WTC11 (cell line): ENCODE results near the gene PTPRF. TPM values are rescaled to one million over a fixed set of nuclear protein-coding genes. Genes with fewer than 3 reads are reported as not detected.

Source experiments
- ATAC-seq: fragments of 200-7000 bp; cut with Tn5 transposase; 2 replicates; pipeline ENCODE4 v1.10.0; 2021; ENCODE audit warnings: mild to moderate bottlenecking, moderate library complexity
- CTCF ChIA-PET: fragments of 300-600 bp; sonication (Branson Sonifier 250); formaldehyde crosslinking; loops from one replicate; lab custom pipeline; 2021; ENCODE audit warnings: antibody characterized with exemption; lab: Charles Lee
- POLR2A ChIA-PET: fragments of 350-600 bp; sonication (Branson Sonifier 250); formaldehyde crosslinking; loops from one replicate; lab custom pipeline; 2021; ENCODE audit warnings: antibody characterized with exemption; lab: Charles Lee
- DNase-seq: peaks from one replicate; pipeline ENCODE4 v3.0.0; 2021; ENCODE audit warnings: low spot score
- H3K27ac Mint-ChIP-seq: 2 replicates; pipeline ENCODE4 v1.8.0; 2021; ENCODE audit warnings: mixed read lengths
- H3K27me3 Mint-ChIP-seq: 2 replicates; pipeline ENCODE4 v1.8.0; 2021; ENCODE audit warnings: low read depth, mild to moderate bottlenecking, moderate library complexity, mixed read lengths
- H3K36me3 Mint-ChIP-seq: 2 replicates; pipeline ENCODE4 v1.8.0; 2021; ENCODE audit warnings: mixed read lengths
- H3K4me1 Mint-ChIP-seq: 2 replicates; pipeline ENCODE4 v1.8.0; 2022; ENCODE audit warnings: mixed read lengths
- H3K4me3 Mint-ChIP-seq: 2 replicates; pipeline ENCODE4 v1.8.0; 2021; ENCODE audit warnings: mild to moderate bottlenecking, moderate library complexity, mixed read lengths
- H3K9me3 Mint-ChIP-seq: 2 replicates; pipeline ENCODE4 v1.8.0; 2021; ENCODE audit warnings: mixed read lengths
- ATF1 ChIP-seq: sonication (generic); formaldehyde crosslinking; IDR thresholded peaks from 2 replicates; pipeline ENCODE4 v1.8.1; 2023; ENCODE audit warnings: mild to moderate bottlenecking, moderate library complexity, missing genetic modification reagents
- CREB1 ChIP-seq: sonication (generic); formaldehyde crosslinking; IDR thresholded peaks from 2 replicates; pipeline ENCODE4 v1.8.0; 2023; ENCODE audit warnings: mild to moderate bottlenecking, missing genetic modification reagents
- EMX1 ChIP-seq: fragments of 250-450 bp; sonication (Bioruptor Pico); IDR thresholded peaks from 2 replicates; pipeline ENCODE4 v1.8.0; 2021; ENCODE audit warnings: mild to moderate bottlenecking
- ESRRA ChIP-seq: sonication (generic); formaldehyde crosslinking; IDR thresholded peaks from 2 replicates; pipeline ENCODE4 v1.8.1; 2022; ENCODE audit warnings: mild to moderate bottlenecking, missing genetic modification reagents, borderline replicate concordance
- ETV6 ChIP-seq: sonication (generic); formaldehyde crosslinking; IDR thresholded peaks from 2 replicates; pipeline ENCODE4 v1.8.1; 2022; ENCODE audit warnings: mild to moderate bottlenecking, missing genetic modification reagents
- NFATC4 ChIP-seq: fragments of 250-450 bp; sonication (Bioruptor Pico); IDR thresholded peaks from 2 replicates; pipeline ENCODE4 v1.9.0; 2021; ENCODE audit warnings: mild to moderate bottlenecking
- NR1H2 ChIP-seq: sonication (generic); formaldehyde crosslinking; IDR thresholded peaks from 2 replicates; pipeline ENCODE4 v1.9.0; 2021; ENCODE audit warnings: mild to moderate bottlenecking, moderate library complexity, missing genetic modification reagents
- ZNF219 ChIP-seq: sonication (generic); formaldehyde crosslinking; IDR thresholded peaks from 2 replicates; pipeline ENCODE4 v1.8.0; 2023; ENCODE audit warnings: missing genetic modification reagents, mild to moderate bottlenecking, borderline replicate concordance
- ZNF317 ChIP-seq: sonication (generic); formaldehyde crosslinking; IDR thresholded peaks from 2 replicates; pipeline ENCODE4 v1.8.1; 2023; ENCODE audit warnings: low read depth, mild to moderate bottlenecking, moderate library complexity, missing genetic modification reagents, borderline replicate concordance
- ZNF423 ChIP-seq: fragments of 250-450 bp; sonication (Bioruptor Pico); IDR thresholded peaks from 2 replicates; pipeline ENCODE4 v2.1.2; 2022; ENCODE audit warnings: mild to moderate bottlenecking, moderate library complexity
- ZNF671 ChIP-seq: fragments of 250-450 bp; sonication (Bioruptor Pico); IDR thresholded peaks from 2 replicates; pipeline ENCODE4 v1.8.0; 2021; ENCODE audit warnings: mild to moderate bottlenecking
- total RNA-seq: library from RNA; stranded (reverse); gene quantifications from 3 replicates; pipeline ENCODE4 v1.2.3, GENCODE V29; 2021
- TF ChIP-seq, protein P1 (sequence below): fragments of 200-600 bp; IDR thresholded peaks from 2 replicates; pipeline ENCODE4 v1.8.0; 2022; ENCODE audit warnings: antibody characterized with exemption
- TF ChIP-seq, protein P2 (sequence below): fragments of 250-450 bp; sonication (Bioruptor Pico); IDR thresholded peaks from 2 replicates; pipeline ENCODE4 v1.9.0; 2021; ENCODE audit warnings: mild to moderate bottlenecking
- TF ChIP-seq, protein P3 (sequence below): sonication (generic); formaldehyde crosslinking; IDR thresholded peaks from 2 replicates; pipeline ENCODE4 v1.8.1; 2022; ENCODE audit warnings: low read depth, mild to moderate bottlenecking, moderate library complexity, missing genetic modification reagents, borderline replicate concordance
- TF ChIP-seq, protein P4 (sequence below): sonication (generic); formaldehyde crosslinking; IDR thresholded peaks from 2 replicates; pipeline ENCODE4 v1.8.1; 2022; ENCODE audit warnings: missing genetic modification reagents, borderline replicate concordance
- TF ChIP-seq, protein P5 (sequence below): fragments of 250-450 bp; sonication (Bioruptor Pico); conservative IDR thresholded peaks from 2 replicates; pipeline ENCODE4 v1.9.0; 2021; ENCODE audit warnings: mild to moderate bottlenecking
- TF ChIP-seq, protein P6 (sequence below): sonication (generic); formaldehyde crosslinking; IDR thresholded peaks from 2 replicates; pipeline ENCODE4 v1.8.1; 2023; ENCODE audit warnings: mild to moderate bottlenecking, missing genetic modification reagents
- TF ChIP-seq, protein P7 (sequence below): fragments of 250-450 bp; sonication (Bioruptor Pico); IDR thresholded peaks from 2 replicates; pipeline ENCODE4 v1.9.0; 2021; ENCODE audit warnings: moderate library complexity, mild to moderate bottlenecking, inconsistent platforms, borderline replicate concordance
- TF ChIP-seq, protein P8 (sequence below): sonication (generic); formaldehyde crosslinking; IDR thresholded peaks from 2 replicates; pipeline ENCODE4 v1.8.0; 2022; ENCODE audit warnings: mild to moderate bottlenecking, missing genetic modification reagents

Gene PTPRF
- total RNA-seq, 1 experiment from 2014 or later = 248 TPM

DNA sequence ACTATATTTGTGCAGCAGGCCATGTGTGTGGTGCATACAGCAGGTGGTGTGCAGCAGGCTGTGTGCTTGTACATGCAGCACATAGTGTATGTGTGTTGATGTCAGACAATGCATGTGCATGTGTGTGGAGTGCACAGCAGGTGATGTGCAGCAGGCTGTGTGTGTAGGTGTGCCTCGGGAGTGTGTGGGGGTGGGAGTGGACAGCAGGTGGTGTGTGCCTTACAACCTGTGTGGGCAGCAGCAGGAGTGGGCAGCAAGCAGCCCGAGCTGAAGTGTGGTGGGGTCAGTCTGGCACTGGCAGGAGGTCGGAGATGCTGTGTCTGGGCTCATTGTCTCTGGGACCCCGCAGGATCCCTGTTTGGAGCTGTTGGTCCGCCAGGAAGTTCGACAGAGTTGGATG lies 29.6 kb downstream of the PTPRF start:
- ATAC-seq (no peak), DNase-seq (no peak)
- Mint-ChIP-seq H3K4me3 (no peak overlapping the region), H3K4me1 (peaks cover 28% of the 10 kb centered on the region), H3K9me3 (no peaks in the 10 kb centered on the region), H3K36me3 (peaks cover 16% of the 10 kb centered on the region), H3K27me3 (no peaks in the 10 kb centered on the region), H3K27ac (no peak overlapping the region)
- CTCF ChIA-PET = no interaction called here
- TF ChIP-seq NFATC4 (CRISPR knock-in tag) (no peak), NR1H2 (no peak), CREB1 (no peak), ZNF317 (CRISPR knock-in tag) (no peak), ATF1 (no peak), ESRRA (CRISPR knock-in tag) (no peak)
- TF ChIP-seq, protein P1, sequence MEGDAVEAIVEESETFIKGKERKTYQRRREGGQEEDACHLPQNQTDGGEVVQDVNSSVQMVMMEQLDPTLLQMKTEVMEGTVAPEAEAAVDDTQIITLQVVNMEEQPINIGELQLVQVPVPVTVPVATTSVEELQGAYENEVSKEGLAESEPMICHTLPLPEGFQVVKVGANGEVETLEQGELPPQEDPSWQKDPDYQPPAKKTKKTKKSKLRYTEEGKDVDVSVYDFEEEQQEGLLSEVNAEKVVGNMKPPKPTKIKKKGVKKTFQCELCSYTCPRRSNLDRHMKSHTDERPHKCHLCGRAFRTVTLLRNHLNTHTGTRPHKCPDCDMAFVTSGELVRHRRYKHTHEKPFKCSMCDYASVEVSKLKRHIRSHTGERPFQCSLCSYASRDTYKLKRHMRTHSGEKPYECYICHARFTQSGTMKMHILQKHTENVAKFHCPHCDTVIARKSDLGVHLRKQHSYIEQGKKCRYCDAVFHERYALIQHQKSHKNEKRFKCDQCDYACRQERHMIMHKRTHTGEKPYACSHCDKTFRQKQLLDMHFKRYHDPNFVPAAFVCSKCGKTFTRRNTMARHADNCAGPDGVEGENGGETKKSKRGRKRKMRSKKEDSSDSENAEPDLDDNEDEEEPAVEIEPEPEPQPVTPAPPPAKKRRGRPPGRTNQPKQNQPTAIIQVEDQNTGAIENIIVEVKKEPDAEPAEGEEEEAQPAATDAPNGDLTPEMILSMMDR = no peak
- TF ChIP-seq, protein P2, sequence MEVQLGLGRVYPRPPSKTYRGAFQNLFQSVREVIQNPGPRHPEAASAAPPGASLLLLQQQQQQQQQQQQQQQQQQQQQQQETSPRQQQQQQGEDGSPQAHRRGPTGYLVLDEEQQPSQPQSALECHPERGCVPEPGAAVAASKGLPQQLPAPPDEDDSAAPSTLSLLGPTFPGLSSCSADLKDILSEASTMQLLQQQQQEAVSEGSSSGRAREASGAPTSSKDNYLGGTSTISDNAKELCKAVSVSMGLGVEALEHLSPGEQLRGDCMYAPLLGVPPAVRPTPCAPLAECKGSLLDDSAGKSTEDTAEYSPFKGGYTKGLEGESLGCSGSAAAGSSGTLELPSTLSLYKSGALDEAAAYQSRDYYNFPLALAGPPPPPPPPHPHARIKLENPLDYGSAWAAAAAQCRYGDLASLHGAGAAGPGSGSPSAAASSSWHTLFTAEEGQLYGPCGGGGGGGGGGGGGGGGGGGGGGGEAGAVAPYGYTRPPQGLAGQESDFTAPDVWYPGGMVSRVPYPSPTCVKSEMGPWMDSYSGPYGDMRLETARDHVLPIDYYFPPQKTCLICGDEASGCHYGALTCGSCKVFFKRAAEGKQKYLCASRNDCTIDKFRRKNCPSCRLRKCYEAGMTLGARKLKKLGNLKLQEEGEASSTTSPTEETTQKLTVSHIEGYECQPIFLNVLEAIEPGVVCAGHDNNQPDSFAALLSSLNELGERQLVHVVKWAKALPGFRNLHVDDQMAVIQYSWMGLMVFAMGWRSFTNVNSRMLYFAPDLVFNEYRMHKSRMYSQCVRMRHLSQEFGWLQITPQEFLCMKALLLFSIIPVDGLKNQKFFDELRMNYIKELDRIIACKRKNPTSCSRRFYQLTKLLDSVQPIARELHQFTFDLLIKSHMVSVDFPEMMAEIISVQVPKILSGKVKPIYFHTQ = no peak
- TF ChIP-seq, protein P3, sequence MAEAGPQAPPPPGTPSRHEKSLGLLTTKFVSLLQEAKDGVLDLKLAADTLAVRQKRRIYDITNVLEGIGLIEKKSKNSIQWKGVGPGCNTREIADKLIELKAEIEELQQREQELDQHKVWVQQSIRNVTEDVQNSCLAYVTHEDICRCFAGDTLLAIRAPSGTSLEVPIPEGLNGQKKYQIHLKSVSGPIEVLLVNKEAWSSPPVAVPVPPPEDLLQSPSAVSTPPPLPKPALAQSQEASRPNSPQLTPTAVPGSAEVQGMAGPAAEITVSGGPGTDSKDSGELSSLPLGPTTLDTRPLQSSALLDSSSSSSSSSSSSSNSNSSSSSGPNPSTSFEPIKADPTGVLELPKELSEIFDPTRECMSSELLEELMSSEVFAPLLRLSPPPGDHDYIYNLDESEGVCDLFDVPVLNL (CRISPR knock-in tag) = no peak
- TF ChIP-seq, protein P4, sequence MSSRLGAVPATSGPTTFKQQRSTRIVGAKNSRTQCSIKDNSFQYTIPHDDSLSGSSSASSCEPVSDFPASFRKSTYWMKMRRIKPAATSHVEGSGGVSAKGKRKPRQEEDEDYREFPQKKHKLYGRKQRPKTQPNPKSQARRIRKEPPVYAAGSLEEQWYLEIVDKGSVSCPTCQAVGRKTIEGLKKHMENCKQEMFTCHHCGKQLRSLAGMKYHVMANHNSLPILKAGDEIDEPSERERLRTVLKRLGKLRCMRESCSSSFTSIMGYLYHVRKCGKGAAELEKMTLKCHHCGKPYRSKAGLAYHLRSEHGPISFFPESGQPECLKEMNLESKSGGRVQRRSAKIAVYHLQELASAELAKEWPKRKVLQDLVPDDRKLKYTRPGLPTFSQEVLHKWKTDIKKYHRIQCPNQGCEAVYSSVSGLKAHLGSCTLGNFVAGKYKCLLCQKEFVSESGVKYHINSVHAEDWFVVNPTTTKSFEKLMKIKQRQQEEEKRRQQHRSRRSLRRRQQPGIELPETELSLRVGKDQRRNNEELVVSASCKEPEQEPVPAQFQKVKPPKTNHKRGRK (CRISPR knock-in tag) = no peak
- POLR2A ChIA-PET = interaction anchor here (1.0 kb wide), 1 partner anchor 30 kb away, joined by 3 read pairs; the partner anchor contains the start of gene PTPRF

DNA sequence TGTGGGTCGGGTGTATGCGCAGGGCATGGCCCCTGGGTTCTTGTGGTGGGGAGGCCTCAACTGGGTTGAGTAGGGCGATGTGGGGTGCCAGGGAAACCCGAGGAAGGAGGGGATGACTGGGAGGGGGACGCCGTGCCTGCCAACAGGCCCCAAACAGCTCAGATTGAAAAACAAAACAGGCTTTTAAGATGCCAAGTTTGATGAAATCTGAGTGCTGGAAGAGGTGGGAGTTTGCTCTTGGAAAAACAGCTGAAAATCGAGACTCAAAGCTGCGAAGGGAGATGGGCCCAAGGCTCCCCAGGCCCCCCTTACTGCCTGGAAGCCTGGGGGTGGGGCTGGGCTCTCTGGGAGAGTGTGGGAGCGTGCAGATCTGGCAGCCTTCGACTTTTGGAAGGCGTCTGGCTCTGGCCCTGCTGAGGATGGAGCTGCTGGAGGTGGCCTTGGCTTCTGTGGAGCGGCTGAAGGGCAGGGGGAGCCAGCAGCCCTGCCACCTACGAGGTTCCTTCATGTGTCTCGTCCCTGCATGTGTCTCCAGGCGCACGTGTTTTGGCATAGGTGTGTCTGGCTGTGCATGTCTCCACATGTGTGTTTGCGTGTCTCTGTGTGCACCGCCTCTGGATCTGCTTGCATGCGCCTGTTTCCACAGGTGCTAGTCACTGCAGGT lies 33.3 kb downstream of the PTPRF start:
- peaks cover 31% of the 10 kb centered on the region for H3K4me1 Mint-ChIP-seq
- no peaks in the 10 kb centered on the region for H3K9me3 Mint-ChIP-seq
- ChIA-PET CTCF (interaction anchor here (0.8 to 1.7 kb wide), 5 partner anchors 10 to 34 kb away, joined by 3 to 6 read pairs (median 3); no protein-coding TSS in a partner anchor), POLR2A (no interaction called here)
- no peak for ATAC-seq
- H3K4me3 Mint-ChIP-seq = peak overlapping the region; percentile 4; the same call in 1 of the 2 replicates
- no peaks in the 10 kb centered on the region for H3K27me3 Mint-ChIP-seq
- no peak for DNase-seq
- H3K27ac Mint-ChIP-seq = peak overlapping the region; percentile 84
- peaks cover 5% of the 10 kb centered on the region; the same call in 1 of the 2 replicates for H3K36me3 Mint-ChIP-seq
- TF ChIP-seq, protein P5, sequence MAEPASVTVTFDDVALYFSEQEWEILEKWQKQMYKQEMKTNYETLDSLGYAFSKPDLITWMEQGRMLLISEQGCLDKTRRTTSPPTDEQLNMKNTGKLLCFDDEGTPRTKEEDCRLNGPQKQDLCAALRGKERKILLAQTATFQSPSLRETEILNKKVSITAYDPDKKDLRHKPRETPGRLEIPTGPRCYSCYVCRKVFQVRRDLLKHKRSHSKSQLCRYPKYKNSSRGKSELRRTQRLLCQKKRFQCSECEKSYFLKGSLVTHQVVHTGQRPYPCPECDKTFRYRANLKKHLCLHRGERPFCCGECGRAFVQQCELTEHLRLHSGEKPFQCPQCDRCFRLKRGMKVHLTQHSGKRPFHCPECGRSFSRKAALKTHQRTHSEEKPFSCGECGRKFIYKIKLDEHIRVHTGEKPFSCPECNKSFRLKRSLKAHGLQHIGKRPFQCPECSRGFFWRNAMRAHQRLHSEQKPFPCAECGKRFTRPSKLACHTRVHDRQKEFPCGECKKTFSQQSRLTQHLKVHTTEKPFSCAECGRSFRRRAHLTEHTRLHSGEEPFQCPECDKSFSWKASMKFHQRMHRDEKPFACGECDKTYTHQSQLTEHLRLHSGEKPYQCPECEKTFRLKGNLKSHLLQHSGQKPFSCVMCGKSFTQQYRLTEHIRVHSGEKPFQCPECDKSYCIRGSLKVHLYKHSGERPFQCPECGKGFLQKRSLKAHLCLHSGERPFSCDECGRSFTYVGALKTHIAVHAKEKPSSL = no peak
- TF ChIP-seq, protein P6, sequence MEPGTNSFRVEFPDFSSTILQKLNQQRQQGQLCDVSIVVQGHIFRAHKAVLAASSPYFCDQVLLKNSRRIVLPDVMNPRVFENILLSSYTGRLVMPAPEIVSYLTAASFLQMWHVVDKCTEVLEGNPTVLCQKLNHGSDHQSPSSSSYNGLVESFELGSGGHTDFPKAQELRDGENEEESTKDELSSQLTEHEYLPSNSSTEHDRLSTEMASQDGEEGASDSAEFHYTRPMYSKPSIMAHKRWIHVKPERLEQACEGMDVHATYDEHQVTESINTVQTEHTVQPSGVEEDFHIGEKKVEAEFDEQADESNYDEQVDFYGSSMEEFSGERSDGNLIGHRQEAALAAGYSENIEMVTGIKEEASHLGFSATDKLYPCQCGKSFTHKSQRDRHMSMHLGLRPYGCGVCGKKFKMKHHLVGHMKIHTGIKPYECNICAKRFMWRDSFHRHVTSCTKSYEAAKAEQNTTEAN (CRISPR knock-in tag) = no peak
- TF ChIP-seq NR1H2 = no peak
- TF ChIP-seq, protein P7, sequence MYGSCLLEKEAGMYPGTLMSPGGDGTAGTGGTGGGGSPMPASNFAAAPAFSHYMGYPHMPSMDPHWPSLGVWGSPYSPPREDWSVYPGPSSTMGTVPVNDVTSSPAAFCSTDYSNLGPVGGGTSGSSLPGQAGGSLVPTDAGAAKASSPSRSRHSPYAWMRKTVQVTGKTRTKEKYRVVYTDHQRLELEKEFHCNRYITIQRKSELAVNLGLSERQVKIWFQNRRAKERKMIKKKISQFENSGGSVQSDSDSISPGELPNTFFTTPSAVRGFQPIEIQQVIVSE (CRISPR knock-in tag) = no peak
- no peak for TF ChIP-seq ZNF671
- TF ChIP-seq ZNF423 (CRISPR knock-in tag) = no peak
- TF ChIP-seq ETV6 (CRISPR knock-in tag) = no peak
- TF ChIP-seq ZNF219 = no peak
- TF ChIP-seq, protein P8, sequence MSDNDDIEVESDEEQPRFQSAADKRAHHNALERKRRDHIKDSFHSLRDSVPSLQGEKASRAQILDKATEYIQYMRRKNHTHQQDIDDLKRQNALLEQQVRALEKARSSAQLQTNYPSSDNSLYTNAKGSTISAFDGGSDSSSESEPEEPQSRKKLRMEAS = no peak
- no peak for TF ChIP-seq EMX1 (CRISPR knock-in tag)
